HEK293 (cell line): Measurements from ENCODE around the gene SUCLA2.
A peak's percentile ranks its signal among the peaks of the same experiment; 100 is the strongest.

ENCODE experiments used
- CTCF ChIA-PET: fragments of 350-600 bp; formaldehyde crosslinking; extraction: SDS; loops from one replicate; lab custom pipeline; 2021; ENCODE audit warnings: antibody characterized with exemption; lab: Yijun Ruan, JAX
- POLR2A ChIA-PET: fragments of 300-600 bp; formaldehyde crosslinking; extraction: SDS; loops from one replicate; lab custom pipeline; 2020; ENCODE audit warnings: antibody characterized with exemption, inconsistent platforms; lab: Yijun Ruan, JAX
- H3K27ac ChIP-seq: fragments of 200-500 bp; sonication (Bioruptor generic); 2 replicates; pipeline ENCODE4 v1.5.1; 2014; ENCODE audit warnings: low read depth, low read length, control low read depth, inconsistent platforms; ENCODE audit errors: extremely low read depth
- H3K36me3 ChIP-seq, 2 experiments: fragments of 200-500 bp in 1 of 2; sonication (Bioruptor generic) in 1 of 2; 1 replicate in 1 of 2; 2 replicates in 1 of 2; pipeline ENCODE4 v1.5.1; 2014 to 2017; ENCODE audit warnings: inconsistent platforms in 2 of 2, low read length in 2 of 2; ENCODE audit not compliant: control insufficient read depth in 2 of 2, insufficient read depth in 1 of 2
- H3K4me1 ChIP-seq: fragments of 200-500 bp; sonication (Bioruptor generic); 2 replicates; pipeline ENCODE4 v1.5.1; 2014; ENCODE audit warnings: mild to moderate bottlenecking, low read length, inconsistent platforms; ENCODE audit not compliant: control insufficient read depth, insufficient read depth
- H3K4me3 ChIP-seq: 2 replicates; pipeline ENCODE4 v1.5.1; 2011; ENCODE audit warnings: low read depth, mild to moderate bottlenecking, control low read depth, low read length, moderate library complexity
- H3K9me3 ChIP-seq: fragments of 200-500 bp; sonication (Bioruptor generic); 2 replicates; pipeline ENCODE4 v1.5.1; 2014; ENCODE audit warnings: low read depth, low read length, inconsistent platforms; ENCODE audit not compliant: control insufficient read depth, insufficient read depth
- EGR2 ChIP-seq: fragments of 450-650 bp; formaldehyde crosslinking; IDR thresholded peaks from 2 replicates; pipeline ENCODE4 v1.5.1; 2016; ENCODE audit warnings: low read depth, missing biosample characterization, missing genetic modification characterization
- KLF16 ChIP-seq: fragments of 450-650 bp; formaldehyde crosslinking; IDR thresholded peaks from 2 replicates; pipeline ENCODE4 v1.5.1; 2017; ENCODE audit warnings: missing biosample characterization, missing genetic modification characterization
- OSR2 ChIP-seq: fragments of 450-650 bp; formaldehyde crosslinking; IDR thresholded peaks from 2 replicates; pipeline ENCODE4 v1.5.1; 2016; ENCODE audit warnings: missing biosample characterization, missing genetic modification characterization
- RBAK ChIP-seq: fragments of 450-650 bp; formaldehyde crosslinking; IDR thresholded peaks from 2 replicates; pipeline ENCODE4 v1.5.1; 2016; ENCODE audit warnings: missing biosample characterization, missing genetic modification characterization
- SCRT1 ChIP-seq: fragments of 450-650 bp; formaldehyde crosslinking; IDR thresholded peaks from 2 replicates; pipeline ENCODE4 v1.5.1; 2016; ENCODE audit warnings: missing biosample characterization, missing genetic modification characterization, borderline replicate concordance
- ZFHX2 ChIP-seq: fragments of 450-650 bp; formaldehyde crosslinking; conservative IDR thresholded peaks from 2 replicates; pipeline ENCODE4 v1.5.1; 2016; ENCODE audit warnings: missing biosample characterization, missing genetic modification characterization
- ZFP3 ChIP-seq: fragments of 450-650 bp; formaldehyde crosslinking; IDR thresholded peaks from 2 replicates; pipeline ENCODE4 v1.5.1; 2016; ENCODE audit warnings: low read depth, missing biosample characterization, missing genetic modification characterization
- ZIC2 ChIP-seq: fragments of 450-650 bp; formaldehyde crosslinking; IDR thresholded peaks from 2 replicates; pipeline ENCODE4 v1.5.1; 2016; ENCODE audit warnings: missing biosample characterization, missing genetic modification characterization
- ZNF121 ChIP-seq: fragments of 450-650 bp; formaldehyde crosslinking; IDR thresholded peaks from 2 replicates; pipeline ENCODE4 v1.5.1; 2016; ENCODE audit warnings: missing biosample characterization, missing genetic modification characterization
- ZNF146 ChIP-seq: fragments of 450-650 bp; formaldehyde crosslinking; IDR thresholded peaks from 2 replicates; pipeline ENCODE4 v1.5.1; 2016; ENCODE audit warnings: missing biosample characterization, missing genetic modification characterization
- ZNF174 ChIP-seq: fragments of 450-650 bp; formaldehyde crosslinking; IDR thresholded peaks from 2 replicates; pipeline ENCODE4 v1.5.0; 2017; ENCODE audit warnings: missing biosample characterization, mild to moderate bottlenecking, missing genetic modification characterization
- ZNF311 ChIP-seq: fragments of 450-650 bp; formaldehyde crosslinking; IDR thresholded peaks from 2 replicates; pipeline ENCODE4 v1.5.1; 2017; ENCODE audit warnings: missing biosample characterization, missing genetic modification characterization, borderline replicate concordance
- ZNF416 ChIP-seq: fragments of 450-650 bp; formaldehyde crosslinking; IDR thresholded peaks from 2 replicates; pipeline ENCODE4 v1.5.1; 2016; ENCODE audit warnings: missing biosample characterization, missing genetic modification characterization
- ZNF473 ChIP-seq: fragments of 450-650 bp; formaldehyde crosslinking; IDR thresholded peaks from 2 replicates; pipeline ENCODE4 v1.5.1; 2017; ENCODE audit warnings: missing biosample characterization, missing genetic modification characterization
- ZNF571 ChIP-seq: fragments of 450-650 bp; formaldehyde crosslinking; IDR thresholded peaks from 2 replicates; pipeline ENCODE4 v1.5.0; 2017; ENCODE audit warnings: missing biosample characterization, missing genetic modification characterization
- ZNF585B ChIP-seq: fragments of 450-650 bp; formaldehyde crosslinking; IDR thresholded peaks from 2 replicates; pipeline ENCODE4 v1.5.1; 2016; ENCODE audit warnings: missing biosample characterization, missing genetic modification characterization
- ZNF76 ChIP-seq: fragments of 450-650 bp; formaldehyde crosslinking; IDR thresholded peaks from 2 replicates; pipeline ENCODE4; 2016; ENCODE audit warnings: low read depth, missing biosample characterization, missing genetic modification characterization, borderline replicate concordance
- ZNF785 ChIP-seq: fragments of 450-650 bp; formaldehyde crosslinking; IDR thresholded peaks from 2 replicates; pipeline ENCODE4 v1.5.1; 2016; ENCODE audit warnings: missing biosample characterization, missing genetic modification characterization
- ZSCAN30 ChIP-seq: fragments of 450-650 bp; IDR thresholded peaks from 2 replicates; pipeline ENCODE4 v1.5.1; 2018; ENCODE audit warnings: missing biosample characterization, mild to moderate bottlenecking, missing genetic modification characterization, moderate library complexity
- TF ChIP-seq, protein P1 (sequence below): fragments of 450-650 bp; formaldehyde crosslinking; IDR thresholded peaks from 2 replicates; pipeline ENCODE4; 2016; ENCODE audit warnings: missing biosample characterization, missing genetic modification characterization
- TF ChIP-seq, protein P2 (sequence below): fragments of 450-650 bp; formaldehyde crosslinking; IDR thresholded peaks from 2 replicates; pipeline ENCODE4 v1.5.1; 2017; ENCODE audit warnings: missing biosample characterization, missing genetic modification characterization
- TF ChIP-seq, protein P3 (sequence below): fragments of 450-650 bp; formaldehyde crosslinking; IDR thresholded peaks from 2 replicates; pipeline ENCODE4 v1.5.1; 2016; ENCODE audit warnings: missing biosample characterization, missing genetic modification characterization
- TF ChIP-seq, protein P4 (sequence below): IDR thresholded peaks from 2 replicates; pipeline ENCODE4 v1.6.1; 2011; ENCODE audit warnings: mild to moderate bottlenecking, low read depth, low read length, borderline replicate concordance

The SUCLA2 gene

DNA sequence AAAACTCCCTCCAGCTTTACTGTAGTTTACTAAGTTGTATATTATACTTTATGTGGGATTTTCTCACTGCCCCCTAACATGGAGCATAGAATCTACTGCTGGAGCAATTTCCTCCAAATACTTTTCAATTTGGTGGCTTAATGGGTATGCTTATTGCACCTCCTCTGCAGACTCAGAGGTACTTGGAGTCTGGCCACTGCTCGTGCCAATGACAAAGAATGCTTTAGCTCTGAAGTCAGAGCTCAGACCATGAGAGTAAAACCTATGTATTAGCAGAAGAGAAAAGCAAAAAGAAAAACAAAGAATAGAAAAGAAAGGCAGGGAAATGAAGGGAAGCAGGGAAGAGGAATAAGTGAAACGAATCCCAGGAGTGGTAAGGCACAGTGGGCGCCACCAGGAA lies 71.9 kb downstream of the SUCLA2 start:
- POLR2A ChIA-PET, result no interaction called here
- CTCF ChIA-PET, result interaction anchor here (1.2 kb wide), 1 partner anchor 9 kb away, joined by 3 read pairs; no protein-coding TSS in a partner anchor
- Histone ChIP-seq H3K4me3 (no peak overlapping the region), H3K27ac (no peak overlapping the region), H3K9me3 (no peaks in the 10 kb centered on the region), H3K4me1 (0 out of 2 replicates have a peak, but pooled peaks cover 3% of the 10 kb centered on the region), H3K36me3 (no peaks in the 10 kb centered on the region)
- TF ChIP-seq OSR2, result no peak
- TF ChIP-seq ZSCAN30 (tag by site-specific recombination), result no peak
- no peak for TF ChIP-seq ZNF416
- TF ChIP-seq KLF16 (tag by site-specific recombination), result no peak

DNA sequence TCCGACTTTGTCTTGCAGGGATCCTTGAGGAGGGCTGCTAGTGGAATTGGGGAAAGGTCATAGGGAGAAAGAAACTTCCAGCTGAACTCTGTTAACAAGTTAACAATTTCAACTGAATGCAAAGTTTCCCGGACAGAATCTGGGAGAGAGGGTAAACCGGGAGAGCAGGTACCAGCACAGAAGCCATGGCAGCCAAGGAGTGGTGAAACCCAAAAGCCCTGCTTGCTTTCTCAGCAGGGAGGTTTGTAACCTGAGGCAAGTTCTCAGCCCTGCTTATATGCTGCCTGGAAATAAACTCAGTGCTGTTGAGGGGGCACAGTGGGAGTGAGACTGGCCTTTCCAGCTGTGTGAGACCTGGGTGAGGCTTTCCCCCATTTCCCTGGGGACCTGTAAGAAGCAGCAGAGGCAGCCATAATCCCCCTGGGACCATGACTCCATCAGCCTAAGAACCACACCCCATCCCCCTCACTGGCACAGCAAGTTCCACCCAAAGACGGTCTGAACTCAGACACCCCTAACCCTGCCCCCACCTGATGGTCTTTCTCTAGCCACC lies 84.0 kb downstream of the SUCLA2 start:
- Histone ChIP-seq H3K36me3 (no peaks in the 10 kb centered on the region), H3K4me3 (no peak overlapping the region), H3K9me3 (no peaks in the 10 kb centered on the region), H3K27ac (no peak overlapping the region), H3K4me1 (no peaks in the 10 kb centered on the region)
- no peak for TF ChIP-seq ZNF121 (tag by site-specific recombination)
- TF ChIP-seq ZIC2 (tag by site-specific recombination), result peak; percentile 61
- ChIA-PET CTCF (no interaction called here), POLR2A (no interaction called here)

DNA sequence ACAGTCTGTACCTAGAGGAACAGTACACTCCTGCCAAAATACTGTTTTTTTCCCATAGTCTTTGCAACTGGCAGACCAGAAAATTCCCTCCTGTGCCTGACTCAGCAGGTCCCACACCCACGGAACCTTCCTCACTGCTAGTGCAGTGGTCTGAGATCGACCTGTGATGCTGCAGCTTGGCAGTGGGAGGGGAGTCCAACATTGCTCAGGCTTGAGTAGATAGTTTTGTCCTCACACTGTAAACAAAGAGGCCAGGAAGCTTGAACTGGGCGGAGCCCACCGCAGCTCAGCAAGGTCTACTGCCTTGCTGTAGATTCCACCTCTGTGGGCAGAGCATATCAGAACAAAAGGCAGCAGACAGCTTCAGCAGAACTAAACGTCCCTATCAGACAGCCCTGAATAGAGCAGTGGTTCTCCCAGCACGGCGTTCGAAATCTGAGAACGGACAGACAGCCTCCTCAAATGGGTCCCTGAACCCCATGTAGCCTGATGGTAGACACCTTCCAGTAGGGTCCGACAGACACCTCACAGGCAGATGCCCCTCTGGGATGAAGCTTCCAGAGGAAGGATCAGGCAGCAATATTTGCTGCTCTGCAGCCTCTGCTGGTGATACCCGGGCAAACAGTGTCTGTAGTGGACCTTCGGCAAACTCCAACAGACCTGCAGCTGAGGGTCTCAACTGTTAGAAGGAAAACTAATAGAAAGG lies 92.7 kb downstream of the SUCLA2 start:
- CTCF ChIA-PET, result interaction anchor here (0.7 kb wide), 1 partner anchor 1076 kb away, joined by 3 read pairs; no protein-coding TSS in a partner anchor
- H3K4me3 ChIP-seq, result no peak overlapping the region
- H3K4me1 ChIP-seq, result no peaks in the 10 kb centered on the region
- no peak overlapping the region for H3K27ac ChIP-seq
- POLR2A ChIA-PET, result no interaction called here
- no peaks in the 10 kb centered on the region for H3K9me3 ChIP-seq
- no peaks in the 10 kb centered on the region for H3K36me3 ChIP-seq
- 0 out of 2 replicates have a peak, but pooled peaks have one; percentile 16 for TF ChIP-seq ZFHX2 (tag by site-specific recombination)
- TF ChIP-seq ZNF585B (tag by site-specific recombination), result no peak
- TF ChIP-seq, protein P1, sequence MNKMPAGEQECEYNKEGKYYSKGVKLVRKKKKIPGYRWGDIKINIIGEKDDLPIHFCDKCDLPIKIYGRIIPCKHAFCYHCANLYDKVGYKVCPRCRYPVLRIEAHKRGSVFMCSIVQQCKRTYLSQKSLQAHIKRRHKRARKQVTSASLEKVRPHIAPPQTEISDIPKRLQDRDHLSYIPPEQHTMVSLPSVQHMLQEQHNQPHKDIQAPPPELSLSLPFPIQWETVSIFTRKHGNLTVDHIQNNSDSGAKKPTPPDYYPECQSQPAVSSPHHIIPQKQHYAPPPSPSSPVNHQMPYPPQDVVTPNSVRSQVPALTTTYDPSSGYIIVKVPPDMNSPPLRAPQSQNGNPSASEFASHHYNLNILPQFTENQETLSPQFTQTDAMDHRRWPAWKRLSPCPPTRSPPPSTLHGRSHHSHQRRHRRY (tag by site-specific recombination), result no peak
- peak; percentile 30; the same call in 1 of the 2 replicates for TF ChIP-seq EGR2 (tag by site-specific recombination)

DNA sequence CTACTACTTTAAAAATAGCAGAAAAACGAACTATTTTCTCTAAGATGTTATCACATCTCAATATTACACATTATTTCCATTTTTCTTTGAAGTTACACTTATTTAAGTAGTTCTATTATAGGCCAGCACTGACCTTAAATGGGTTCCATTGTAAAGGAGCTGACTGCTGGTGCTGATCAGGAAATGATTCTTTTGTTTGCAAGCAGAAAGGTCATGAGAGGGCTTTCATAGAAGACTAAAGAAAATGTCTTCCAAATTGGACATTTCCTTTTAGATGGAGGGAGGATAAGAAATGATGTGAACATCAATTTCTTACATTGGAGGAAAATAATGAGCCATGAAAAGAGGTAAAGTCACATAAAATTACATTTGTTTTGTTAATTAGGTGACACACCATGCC lies 96.2 kb downstream of the SUCLA2 start:
- Histone ChIP-seq H3K9me3 (no peaks in the 10 kb centered on the region), H3K36me3 (no peaks in the 10 kb centered on the region), H3K4me3 (no peak overlapping the region), H3K27ac (no peak overlapping the region), H3K4me1 (no peaks in the 10 kb centered on the region)
- CTCF ChIA-PET, result interaction anchor here (0.6 to 0.7 kb wide), 2 partner anchors 386 to 1621 kb away, joined by 4 read pairs; no protein-coding TSS in a partner anchor
- POLR2A ChIA-PET, result no interaction called here
- TF ChIP-seq ZNF571 (tag by site-specific recombination) (no peak), SCRT1 (tag by site-specific recombination) (no peak), ZNF585B (tag by site-specific recombination) (no peak), ZNF76 (tag by site-specific recombination) (no peak), ZNF174 (tag by site-specific recombination) (no peak), EGR2 (tag by site-specific recombination) (no peak), ZNF146 (tag by site-specific recombination) (no peak), ZNF311 (tag by site-specific recombination) (no peak), ZNF473 (tag by site-specific recombination) (no peak), ZNF785 (tag by site-specific recombination) (no peak), RBAK (no peak), ZFP3 (no peak)
- TF ChIP-seq, protein P2, sequence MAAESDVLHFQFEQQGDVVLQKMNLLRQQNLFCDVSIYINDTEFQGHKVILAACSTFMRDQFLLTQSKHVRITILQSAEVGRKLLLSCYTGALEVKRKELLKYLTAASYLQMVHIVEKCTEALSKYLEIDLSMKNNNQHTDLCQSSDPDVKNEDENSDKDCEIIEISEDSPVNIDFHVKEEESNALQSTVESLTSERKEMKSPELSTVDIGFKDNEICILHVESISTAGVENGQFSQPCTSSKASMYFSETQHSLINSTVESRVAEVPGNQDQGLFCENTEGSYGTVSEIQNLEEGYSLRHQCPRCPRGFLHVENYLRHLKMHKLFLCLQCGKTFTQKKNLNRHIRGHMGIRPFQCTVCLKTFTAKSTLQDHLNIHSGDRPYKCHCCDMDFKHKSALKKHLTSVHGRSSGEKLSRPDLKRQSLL (tag by site-specific recombination), result no peak
- TF ChIP-seq, protein P3, sequence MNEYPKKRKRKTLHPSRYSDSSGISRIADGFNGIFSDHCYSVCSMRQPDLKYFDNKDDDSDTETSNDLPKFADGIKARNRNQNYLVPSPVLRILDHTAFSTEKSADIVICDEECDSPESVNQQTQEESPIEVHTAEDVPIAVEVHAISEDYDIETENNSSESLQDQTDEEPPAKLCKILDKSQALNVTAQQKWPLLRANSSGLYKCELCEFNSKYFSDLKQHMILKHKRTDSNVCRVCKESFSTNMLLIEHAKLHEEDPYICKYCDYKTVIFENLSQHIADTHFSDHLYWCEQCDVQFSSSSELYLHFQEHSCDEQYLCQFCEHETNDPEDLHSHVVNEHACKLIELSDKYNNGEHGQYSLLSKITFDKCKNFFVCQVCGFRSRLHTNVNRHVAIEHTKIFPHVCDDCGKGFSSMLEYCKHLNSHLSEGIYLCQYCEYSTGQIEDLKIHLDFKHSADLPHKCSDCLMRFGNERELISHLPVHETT, result no peak
- TF ChIP-seq, protein P4, sequence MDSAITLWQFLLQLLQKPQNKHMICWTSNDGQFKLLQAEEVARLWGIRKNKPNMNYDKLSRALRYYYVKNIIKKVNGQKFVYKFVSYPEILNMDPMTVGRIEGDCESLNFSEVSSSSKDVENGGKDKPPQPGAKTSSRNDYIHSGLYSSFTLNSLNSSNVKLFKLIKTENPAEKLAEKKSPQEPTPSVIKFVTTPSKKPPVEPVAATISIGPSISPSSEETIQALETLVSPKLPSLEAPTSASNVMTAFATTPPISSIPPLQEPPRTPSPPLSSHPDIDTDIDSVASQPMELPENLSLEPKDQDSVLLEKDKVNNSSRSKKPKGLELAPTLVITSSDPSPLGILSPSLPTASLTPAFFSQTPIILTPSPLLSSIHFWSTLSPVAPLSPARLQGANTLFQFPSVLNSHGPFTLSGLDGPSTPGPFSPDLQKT, result no peak
